Activated T-cell treated with anti-CD3 and anti-CD28 coated beads, Interleukin-2, amount 50 U/mL, for 1 hour (primary cell): ENCODE results near the gene XPR1.
"Not testable (repeated sequence)": the region's sequence is repeated elsewhere in the genome, so short reads cannot be mapped to it uniquely, and the experiment has no call there.

Experiments used
- DNase-seq: peaks from one replicate; pipeline ENCODE4 v3.0.0-alpha.2; 2020

The XPR1 gene

GRCh38 chr1:180786624-180787023 is 154.8 kb downstream of the XPR1 start:
- DNase-seq, result no peak

DNA sequence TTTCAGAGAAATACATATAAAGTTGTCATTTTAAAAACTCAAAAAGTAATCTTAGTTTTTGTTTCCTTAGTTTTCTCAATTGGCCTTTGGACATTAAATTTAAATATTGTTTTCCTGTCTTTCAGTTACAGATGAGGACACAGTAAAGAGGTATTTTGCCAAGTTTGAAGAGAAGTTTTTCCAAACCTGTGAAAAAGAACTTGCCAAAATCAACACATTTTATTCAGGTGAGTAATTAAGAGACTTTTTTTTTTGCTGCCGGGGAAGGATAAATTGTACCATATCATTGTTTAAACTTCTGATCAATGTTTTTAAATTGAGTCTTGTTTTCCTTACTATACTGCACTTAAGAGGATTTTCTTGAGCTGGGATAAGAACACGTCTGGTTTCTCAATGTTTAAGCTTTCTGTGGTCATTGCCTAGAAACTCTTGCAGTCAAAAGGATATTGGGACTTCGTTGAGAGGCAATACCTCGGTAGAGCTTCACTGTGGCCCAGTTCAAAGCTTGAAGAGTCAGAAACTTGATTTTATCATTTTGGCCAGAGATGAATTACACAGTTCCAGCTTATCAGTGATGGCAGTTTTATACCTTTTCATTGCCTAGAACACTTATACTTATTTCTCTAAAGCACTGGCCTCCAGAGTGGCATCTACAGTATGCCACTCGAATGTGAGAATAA is 155.9 kb downstream of the XPR1 start:
- DNase-seq, result no peak

DNA sequence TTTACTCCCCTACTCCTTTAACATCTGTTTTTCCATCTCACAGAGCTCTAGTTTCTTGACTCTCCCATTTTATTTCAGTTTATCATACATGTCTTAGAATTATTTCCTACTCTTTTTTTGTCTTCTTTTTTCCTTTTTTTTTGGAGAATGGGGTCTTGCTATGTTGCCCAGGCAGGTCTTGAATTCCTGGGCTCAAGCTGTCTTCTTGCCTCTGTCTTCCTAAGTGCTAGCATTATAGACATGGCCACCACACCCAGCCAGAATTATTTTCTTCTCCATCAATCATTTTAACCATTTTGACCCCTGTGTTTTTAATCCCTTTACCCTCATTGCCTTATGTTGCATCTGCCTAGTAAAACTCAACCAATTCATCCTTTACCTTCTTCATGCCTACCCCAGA is 157.6 kb downstream of the XPR1 start:
- DNase-seq, result no peak

DNA sequence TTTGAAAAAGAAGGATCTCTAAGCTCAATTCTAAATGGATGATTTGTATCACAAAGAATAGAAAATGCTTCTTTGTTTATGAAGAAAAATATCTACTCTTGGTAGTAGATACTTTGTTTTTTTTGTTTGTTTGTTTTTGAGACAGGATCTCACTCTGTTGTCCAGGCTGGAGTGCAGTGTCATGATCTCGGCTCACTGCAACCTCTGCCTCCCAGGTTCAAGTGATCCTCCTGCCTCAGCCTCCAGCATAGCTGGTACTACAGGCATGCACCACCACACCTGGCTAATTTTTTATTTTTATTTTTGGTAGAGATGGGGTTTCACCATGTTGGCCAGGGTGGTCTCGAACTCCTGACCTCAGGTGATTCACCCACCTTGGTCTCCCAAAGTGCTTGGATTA is 159.3 kb downstream of the XPR1 start:
- DNase-seq, result not testable (repeated sequence)

DNA sequence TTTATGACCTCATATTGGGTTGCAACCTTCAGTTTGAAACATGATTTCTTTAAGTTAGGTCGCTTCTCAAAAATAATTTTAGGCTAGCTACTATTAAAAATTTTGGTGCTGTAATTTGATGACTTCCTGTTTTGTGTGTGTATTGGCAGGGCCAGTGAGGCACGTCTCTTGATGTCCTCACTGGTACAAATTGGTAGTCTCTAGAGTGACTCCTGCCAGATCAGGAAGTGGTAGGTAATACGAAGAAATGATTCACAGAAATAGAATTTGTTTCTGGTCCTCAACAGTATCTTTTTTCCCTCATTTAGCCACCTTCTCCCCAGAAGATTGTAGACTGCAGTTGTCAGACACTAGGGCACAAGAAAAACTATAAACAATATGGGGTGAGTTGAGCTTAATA is 160.0 kb downstream of the XPR1 start:
- no peak for DNase-seq

DNA sequence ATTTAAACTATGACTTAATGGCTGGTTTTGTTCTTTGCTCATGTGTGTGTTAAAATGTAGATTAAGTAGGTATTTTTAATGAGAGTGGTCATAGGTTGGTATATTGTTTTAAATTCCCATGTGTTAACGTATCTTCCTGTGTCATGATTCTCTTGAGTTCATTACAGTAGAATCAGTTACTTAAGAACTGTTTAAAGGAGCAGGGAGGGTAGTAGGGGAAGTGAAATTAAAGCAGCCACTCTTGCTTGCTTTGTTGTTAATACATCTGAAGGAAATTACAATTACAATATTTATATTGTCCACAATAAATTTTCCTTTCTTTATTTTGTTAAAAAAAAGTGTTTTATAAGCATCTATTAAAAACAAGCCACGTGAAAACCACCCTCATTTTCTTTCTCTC is 161.6 kb downstream of the XPR1 start:
- DNase-seq, result no peak

GRCh38 chr1:180796897-180797640 is 165.2 kb downstream of the XPR1 start:
- no peak for DNase-seq

DNA sequence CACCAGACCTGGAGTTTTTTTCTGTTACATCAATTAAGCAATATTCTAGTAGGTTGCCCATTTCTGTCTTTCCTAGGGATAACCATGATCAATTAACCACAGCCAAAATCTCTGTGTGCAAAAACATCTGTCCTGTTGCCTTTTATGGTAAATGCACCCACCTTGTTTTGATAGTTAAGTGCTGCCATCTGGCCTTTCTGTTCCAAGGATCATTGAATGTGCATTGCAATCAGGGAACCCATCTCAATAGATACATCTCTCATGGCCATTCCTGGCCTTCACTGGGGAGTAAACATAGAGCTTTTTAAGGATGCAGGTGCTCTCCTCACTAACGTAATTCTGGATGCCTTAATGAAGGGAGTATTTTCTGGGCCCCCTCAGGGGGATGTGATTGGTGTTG is 169.1 kb downstream of the XPR1 start:
- no peak for DNase-seq

GRCh38 chr1:180802813-180803212 is 171.0 kb downstream of the XPR1 start:
- DNase-seq, result no peak

- DNase-seq, result no peak
These were observed 173.5 kb downstream of the XPR1 start for GRCh38 chr1:180805316-180805715.

DNA sequence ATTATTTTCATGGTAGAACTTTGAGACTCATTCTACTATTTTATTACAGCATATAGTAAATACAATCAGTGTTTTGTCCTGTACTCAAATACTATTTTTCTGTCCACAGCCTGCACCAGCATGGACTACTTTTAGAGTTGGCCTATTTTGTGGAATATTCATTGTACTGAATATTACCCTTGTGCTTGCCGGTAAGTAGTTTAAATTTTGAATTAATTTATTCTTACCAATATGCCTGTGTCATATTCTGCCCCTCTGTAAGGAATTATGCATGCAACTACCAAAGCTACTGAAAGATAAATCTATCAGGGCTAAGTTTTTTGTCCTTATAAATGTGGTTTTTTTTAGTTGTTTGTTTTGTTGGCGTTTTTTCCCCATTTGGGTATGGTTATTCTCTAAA is 179.5 kb downstream of the XPR1 start:
- no peak for DNase-seq

GRCh38 chr1:180811886-180812285 is 180.1 kb downstream of the XPR1 start:
- DNase-seq, result no peak

DNA sequence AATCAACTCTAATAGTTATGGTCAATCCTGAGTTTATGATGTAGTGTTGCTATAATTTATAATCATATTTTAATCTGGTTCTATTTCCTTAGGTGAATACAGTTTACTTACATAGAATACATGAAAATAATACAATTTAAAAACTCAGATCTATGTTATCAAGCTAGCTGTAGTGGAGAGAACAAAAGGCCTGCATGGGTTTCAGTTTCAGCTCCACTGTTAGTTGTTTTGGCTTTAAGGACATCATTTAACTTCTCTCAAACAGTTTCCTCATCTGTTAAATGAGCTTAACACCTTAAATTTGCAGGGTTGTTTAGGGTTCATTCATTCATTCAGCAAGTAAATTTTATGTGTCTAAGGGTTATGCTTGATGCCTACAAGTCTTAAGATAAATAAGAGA is 182.4 kb downstream of the XPR1 start:
- no peak for DNase-seq

DNA sequence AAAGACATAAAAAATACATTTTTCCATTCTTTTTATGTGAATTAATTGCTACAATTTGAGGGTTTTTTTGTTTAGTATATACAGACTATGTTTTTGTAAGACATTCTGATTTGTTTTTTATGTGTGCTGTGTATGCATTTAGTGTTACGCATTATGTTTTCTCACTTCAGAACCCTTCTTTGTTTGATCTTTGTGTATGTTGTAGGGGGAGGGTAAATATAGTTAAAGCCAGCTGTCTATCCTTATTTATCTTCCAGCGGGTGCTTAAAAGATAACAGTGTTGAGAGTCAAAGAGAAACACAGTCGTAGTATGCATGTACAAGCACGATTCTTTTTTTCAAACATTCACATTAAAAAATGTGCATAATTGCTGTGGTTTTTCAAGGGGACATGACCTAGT is 183.4 kb downstream of the XPR1 start:
- DNase-seq, result no peak

DNA sequence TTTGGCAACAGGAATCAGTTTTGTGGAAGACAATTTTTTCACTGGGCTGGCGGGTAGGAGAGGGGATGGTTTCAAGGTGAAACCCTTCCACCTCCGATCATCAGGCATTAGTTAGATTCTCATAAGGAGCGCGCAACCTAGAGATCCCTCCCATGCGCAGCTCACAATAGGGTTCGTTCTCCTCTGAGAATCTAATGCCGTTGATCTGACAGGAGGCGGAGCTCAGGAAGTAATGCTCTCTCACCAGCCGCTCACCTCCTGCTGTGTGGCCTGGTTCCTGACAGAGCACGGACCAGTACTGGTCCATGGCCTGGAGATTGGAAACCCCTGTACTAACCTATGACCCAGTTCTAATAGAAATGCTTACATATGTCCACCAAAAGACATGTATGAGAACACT is 184.3 kb downstream of the XPR1 start:
- no peak for DNase-seq

DNA sequence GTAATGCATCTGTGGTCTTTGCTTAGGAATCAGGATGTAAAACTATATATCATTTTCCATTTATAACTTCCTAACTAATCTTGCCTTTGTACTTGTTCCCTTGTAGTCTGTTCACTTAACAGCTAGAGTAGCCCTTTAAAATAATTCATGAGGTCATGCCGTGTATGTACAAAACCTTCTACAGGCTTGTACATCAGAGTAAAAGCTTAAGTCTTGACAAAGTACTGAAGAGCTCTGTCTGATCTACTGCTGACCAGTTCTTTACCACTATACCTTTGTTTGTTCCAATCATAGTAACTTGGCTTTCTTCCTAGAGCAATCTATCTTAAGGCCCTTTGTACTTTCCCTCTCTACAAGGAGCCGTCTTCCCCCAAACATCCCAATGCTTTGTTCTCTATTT is 190.1 kb downstream of the XPR1 start:
- no peak for DNase-seq

DNA sequence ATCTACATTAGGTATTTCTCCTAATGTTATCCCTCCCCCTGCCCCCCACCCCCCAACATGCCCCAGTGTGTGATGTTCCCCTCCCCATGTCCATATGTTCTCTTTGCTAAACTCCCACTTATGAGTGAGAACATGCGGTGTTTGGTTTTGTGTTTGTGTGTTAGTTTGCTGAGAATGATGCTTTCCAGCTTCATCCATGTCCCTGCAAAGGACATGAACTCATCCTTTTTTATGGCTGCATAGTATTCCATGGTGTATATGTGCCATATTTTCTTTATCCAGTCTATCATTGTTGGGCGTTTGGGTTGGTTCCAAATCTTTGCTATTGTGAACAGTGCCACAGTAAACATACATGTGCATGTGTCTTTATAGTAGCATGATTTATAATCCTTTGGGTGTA is 199.7 kb downstream of the XPR1 start:
- not testable (repeated sequence) for DNase-seq

GRCh38 chr1:180833180-180833579 is 201.4 kb downstream of the XPR1 start:
- not testable (repeated sequence) for DNase-seq

- DNase-seq, result no peak
These were observed 204.6 kb downstream of the XPR1 start for GRCh38 chr1:180836449-180836848.

DNA sequence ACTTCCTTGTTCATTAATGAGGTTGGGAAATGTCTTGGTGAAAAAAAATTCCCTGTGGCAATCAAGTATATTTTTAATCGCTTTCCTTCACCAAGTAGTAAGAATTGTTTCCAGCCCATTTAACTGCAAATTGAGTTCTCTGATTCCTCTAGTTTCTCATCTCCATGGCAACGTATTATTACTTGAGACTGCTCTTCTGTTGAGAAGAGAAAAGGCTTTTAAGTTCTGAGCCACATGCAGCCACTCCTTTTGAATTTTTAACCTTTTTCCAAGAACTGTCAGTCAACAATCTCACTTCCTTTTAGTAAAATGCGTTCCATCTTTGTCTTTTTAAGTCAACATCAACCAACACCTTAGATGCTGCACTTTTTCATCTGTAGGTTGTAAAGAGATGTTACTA is 205.2 kb downstream of the XPR1 start:
- no peak for DNase-seq

GRCh38 chr1:180838535-180838934 is 206.7 kb downstream of the XPR1 start:
- no peak for DNase-seq

- no peak for DNase-seq
These were observed 207.7 kb downstream of the XPR1 start for GRCh38 chr1:180839547-180839946.

- no peak for DNase-seq
These were observed 209.6 kb downstream of the XPR1 start for GRCh38 chr1:180841415-180841814.

DNA sequence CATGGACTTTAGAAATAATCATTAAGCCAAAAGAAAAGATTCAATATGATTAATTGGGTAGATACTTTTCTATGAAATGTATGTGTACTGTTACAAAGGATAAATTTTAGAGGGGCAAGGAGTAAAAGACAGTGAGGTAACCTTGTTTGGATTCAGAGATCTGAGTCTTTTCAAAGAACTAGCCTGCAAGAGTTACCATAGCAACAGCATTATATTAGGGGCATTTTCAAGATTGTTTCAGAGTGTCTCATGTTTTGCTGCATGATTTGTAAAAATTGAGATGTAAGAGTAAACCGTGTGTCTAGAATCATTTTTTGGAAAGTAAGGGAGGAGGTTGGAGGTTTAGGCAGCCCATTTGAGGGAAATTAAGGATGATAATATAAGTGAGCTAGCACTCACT is 210.2 kb downstream of the XPR1 start:
- no peak for DNase-seq
